Left hindlimb (tissue), 1 donor: ENCODE results near the gene NFIB.

Experiments
- DNase-seq: peaks from one replicate; pipeline ENCODE4 v3.0.0-alpha.2; 2018

NFIB gene

DNA sequence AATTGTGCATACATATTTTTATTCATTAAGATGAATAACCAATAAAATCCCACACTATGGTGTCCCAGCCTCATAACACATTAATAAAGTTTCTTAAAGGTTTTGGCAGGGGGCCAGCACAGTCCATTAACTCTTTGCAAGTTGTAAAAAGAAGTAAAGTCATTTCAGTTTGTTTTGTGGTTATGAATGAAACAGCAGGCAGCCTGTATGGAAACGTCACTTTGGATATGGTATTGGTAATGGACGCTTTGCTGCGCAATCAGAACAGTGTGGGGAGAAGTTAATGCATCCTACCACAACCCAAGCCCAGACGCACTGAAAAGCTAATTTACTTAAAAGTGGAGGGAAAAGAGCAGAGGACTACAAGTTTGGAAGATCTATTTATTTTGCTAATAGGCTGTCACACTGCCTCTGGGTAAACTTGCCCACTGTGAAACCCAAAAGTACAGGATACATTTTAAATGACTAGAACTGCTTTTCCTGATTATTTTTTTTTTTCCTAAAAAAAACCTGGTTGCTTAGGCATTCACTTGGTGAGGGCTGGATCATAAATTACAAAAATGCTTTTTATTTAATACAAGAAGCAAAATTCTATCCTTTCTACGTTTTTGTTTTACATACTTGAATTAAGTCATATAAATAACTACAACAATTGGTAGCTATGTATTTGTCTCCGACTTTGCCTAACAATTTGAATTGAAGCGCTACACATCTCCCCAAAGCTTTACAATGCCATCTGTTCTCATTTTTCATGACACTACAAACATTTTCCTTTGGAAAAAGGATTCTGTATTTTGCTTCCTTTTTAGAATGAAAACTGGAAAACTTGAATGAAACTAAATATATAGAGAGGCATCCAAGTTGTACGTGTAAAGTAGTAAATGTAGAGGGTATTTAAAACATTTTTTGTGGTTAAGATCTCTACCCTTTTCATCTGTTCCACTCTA lies 104.3 kb downstream of the NFIB start:
- DNase-seq = no peak

DNA sequence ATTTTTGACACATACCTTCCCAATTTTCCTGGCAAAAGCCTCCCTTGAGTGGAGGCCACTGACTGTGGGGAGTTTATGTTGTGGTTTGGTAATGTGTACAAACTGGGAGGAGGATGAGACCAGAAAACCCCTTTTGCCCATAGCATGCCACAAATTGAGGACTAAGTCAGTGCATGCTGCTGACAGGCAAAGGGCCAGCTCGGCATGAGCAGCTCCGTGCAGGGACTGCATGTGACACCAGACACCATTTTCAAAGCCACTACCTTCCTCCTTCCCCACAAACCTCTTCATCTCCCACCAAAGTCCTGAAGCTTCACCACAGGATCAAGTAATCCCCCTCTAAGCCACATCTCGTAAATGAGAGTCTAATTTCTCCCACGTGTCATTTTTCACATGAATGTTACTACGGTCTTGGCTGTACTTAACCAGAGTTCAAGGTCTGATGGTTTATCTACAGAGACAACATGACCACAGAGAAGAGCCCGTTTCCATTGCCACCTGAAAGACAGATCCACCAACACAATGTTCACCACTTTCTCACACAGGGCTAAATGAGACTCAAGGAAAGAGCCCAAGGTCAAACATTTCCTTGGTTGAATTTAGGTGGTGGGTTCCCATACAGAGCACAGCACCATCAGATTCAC lies 106.5 kb downstream of the NFIB start:
- DNase-seq = no peak

DNA sequence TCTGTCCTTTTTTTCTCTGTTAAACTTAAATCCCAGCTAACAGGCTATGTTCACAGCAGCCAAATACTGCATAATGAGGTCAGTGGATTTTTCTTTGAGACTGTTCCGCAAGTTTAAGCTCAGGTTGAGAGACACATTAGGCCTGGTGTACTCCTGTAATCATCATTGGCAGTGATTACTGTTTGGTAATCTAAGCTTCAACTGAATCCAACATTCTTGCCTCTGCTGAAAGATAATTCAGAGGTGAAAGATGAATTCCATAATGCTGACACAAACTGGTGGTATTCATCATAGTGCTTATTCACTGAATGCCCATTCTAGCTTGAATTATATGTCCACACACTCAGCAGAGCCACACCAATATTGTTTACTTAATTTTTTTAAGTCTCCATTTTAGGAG lies 108.5 kb downstream of the NFIB start:
- DNase-seq = no peak

DNA sequence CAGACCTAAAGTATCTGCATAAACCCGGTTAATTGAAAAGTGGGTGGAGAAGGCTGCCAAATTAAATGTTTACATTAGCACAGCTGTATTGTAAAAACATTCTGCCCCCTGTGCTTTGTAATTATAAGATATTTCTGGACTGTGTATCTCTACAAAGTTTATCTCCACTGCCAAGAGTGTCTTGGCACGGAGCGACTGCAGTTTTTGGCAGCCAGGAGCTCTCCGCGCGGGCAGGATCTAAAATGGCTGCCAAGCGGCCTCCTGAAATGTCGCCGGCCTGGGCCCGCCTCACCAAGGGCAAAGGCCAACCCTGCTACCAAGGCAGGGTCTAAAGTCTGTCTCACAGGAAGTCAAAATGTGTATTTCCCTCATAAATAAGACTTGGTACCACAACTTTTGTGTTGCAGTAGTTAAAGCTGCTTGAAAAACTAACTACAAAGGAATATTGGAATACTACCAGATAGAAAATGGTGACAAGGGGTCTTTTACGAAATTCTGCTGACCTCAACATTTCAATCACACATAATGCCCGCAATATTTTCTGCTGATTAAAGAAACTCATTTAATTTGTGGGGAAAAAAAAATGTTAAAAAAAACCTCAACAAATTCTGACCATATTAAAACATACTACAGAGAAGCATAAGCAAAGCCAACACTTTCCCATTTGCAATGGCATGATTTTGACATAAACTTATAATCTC lies 110.4 kb downstream of the NFIB start:
- DNase-seq = peak; percentile 70

DNA sequence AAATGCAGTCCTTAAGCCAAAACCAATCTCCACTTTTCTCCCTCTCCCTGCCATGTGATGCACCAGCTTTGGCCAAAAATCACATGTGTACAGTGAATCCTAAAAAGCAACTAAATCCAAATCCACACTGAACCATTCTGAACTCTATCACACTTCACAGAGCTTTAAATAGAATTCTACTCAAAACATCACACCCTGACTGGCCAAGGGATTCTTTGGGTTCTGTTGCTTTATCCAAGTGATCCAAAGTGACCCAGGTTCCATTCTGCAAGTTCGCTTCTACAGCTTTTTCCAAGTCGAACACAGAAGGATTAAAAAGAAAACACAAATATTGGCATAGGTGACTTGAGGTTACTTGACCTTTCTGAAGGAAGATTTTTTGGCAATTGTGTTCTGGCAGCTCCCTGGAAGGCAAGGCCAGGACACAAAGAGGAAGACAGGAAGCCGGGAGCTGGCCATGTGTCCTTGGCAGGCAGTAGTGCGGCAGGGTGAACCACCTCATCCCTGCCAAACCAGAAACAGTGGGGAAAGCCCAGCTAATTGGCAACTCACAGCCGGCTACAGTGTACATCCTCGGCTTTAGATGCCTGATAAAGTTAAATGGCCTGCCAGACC lies 115.0 kb downstream of the NFIB start:
- peak; percentile 82 for DNase-seq

DNA sequence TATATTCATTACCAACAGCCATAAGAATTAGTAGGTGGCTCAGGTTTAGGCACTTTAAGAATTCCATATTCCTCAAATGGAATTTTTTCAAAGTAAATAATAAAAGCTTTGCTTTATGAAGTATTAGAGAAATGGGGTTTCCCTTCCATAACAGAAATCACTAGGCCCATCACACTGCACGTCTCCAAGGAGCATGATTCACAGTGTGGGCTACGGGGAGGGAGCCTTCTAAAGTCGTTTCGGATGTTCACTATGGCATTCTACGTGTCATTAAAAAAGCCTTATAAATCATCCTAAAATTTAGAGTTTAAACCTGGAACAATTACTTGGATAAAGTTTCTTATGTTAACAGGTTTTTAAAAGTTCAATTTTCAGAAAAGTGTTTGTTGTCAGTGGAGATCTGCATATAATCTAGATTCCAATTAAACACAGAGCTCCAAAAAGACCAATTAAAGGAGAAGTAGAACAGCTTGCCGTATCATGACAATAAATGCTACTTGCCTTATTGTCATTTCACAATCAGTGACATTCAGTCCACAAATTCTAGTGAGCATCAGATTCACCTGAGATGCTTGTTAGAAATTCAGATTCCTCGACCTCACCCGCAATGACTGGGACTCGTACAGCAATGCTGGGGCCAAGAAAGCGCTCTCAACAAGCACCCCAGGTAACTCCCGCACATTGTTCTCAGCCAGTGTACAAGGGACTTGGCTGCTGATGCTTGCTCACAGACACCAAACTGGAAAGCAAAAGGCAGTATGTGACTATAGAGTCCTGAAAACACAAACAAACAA lies 115.7 kb downstream of the NFIB start:
- DNase-seq = no peak

DNA sequence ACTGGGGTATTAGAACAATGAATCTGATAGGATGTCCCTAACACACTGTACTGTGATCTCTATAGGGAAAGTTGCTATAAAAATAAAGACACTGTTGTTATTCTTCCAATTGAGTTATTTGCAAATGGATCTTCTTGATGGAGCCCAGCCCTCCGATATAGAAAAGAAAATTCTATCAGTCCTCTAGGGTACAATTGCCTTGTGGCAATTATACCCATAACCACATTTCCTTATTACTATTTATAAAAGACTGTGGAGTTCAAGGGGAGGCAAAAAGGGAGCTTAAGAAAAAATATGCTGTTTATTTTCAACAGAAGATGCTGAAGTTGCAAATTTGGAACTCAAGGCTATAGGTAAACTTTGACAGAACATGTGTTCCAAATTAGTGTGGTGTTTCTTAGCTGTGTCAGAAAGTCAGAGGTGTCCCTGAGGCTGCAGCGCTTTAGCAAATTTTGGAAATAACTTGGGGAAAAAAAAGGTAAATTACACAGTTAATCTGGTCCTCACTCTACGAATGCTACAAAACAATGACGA lies 116.5 kb downstream of the NFIB start:
- no peak for DNase-seq

DNA sequence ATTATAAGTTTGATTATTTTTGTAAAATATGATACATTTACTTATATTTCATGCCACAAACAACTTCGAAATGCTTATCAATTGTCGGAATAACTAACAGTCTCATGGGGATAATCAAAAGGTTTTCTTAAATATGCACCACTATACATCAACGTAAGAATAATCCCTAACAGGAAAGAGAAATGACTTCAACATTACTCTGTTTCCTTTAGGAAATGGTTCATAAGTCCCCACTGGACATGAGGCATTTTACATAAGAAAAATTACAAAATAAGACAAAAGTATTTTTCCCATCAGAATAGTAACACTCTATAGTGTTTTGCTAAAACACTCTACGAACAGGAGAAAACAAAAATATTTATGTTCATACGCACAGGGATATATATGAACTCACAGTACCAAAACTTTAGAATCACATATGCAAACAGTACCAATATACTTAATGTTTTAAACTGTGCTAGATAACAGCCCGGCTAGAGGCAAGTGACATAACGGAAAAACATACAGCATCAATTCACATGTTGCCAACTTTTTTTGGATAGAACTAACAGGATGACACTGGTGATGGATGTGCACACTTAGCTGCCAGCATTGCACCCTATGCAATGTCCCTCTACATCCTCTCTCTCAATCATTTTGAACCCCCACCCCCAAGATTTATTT lies 120.5 kb downstream of the NFIB start:
- no peak for DNase-seq

DNA sequence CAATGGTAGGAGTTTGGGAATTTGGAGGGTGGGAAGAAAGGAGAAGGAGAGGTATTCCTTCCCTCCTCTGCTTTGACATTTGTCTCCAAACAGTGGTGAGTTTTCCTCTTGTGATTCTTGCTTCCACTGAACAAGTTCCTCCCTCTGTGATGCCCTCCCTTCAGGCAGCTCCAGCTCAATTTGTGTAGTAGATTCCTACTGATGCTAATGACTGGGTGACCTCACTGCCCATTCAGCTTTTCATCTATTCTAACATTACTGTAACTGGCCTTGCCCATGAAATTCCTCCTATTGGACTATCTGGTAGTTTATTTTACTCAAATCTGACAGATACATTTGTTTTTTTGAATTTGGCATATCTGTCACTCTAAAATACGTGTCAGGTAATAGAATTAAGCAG lies 121.4 kb downstream of the NFIB start:
- no peak for DNase-seq

DNA sequence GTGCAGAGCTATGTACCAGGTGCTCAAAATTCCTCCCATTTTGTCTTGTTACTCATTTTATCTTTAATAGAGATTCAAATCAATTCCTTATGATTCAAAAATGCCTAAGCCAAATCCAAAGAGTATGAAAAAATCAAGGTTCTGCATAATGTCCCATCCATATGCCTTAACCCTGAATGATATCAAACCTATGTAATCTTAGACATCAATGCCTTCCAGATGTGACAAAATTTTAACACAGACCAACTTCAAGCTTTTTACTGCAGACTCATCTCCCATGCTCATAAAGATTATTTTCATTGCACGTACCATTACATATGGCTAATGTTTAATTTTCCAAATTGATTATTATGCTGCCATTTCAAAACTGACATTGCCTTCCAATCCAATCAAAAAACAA lies 122.4 kb downstream of the NFIB start:
- DNase-seq = no peak

DNA sequence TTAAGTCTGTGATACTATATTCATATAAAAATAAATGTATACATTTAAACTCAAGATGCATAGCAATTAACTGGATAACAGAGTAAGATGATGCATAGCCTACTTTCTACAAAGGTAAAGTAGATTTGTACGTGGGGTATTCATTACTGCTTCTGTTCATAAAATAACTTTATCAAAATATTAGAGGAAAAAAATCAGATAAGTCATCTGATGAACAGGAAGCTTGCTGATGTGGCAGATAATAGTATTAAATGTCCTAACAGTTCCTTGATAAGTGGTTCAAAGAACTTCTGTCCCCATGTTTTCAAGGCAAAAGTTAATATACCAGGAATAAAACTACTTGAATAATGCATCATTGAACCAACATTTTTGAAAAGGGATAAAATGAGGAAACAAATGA lies 123.7 kb downstream of the NFIB start:
- DNase-seq = no peak

DNA sequence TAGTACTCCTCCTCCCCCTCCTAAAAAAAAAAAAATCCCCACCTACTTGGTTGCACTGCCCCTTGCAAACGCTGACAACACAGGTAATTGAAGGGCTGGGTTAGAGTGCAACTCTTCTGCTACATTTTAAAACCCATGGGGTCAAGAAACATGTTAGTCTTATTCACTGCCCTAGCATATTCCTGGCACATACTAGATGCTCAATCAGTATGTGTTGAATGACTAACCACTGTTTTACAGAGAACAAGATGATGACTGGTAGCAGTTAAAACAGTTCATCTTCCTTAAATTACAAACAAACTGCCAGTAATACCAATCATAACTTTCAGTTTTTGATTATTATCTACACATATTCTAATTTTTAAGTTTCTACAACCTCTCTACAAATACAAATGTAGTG lies 124.4 kb downstream of the NFIB start:
- no peak for DNase-seq

DNA sequence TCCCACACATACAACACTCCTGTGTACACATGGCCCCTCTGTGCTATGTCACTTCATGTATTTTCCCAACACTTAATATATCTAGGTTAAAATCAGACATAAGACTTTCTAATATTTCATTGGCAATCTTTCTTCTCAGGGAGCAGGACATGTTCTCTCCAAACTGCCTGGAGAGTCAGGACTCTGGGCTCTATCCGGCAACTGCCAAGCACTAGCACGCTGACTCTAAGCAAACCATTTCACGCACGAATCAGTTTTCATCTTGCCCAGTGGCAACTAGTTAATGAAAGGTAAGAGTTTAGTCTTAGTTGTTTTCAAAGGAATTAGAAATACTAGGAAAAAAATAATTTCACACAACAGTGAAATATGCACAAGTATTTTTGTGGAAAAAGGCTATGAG lies 124.8 kb downstream of the NFIB start:
- DNase-seq = no peak

DNA sequence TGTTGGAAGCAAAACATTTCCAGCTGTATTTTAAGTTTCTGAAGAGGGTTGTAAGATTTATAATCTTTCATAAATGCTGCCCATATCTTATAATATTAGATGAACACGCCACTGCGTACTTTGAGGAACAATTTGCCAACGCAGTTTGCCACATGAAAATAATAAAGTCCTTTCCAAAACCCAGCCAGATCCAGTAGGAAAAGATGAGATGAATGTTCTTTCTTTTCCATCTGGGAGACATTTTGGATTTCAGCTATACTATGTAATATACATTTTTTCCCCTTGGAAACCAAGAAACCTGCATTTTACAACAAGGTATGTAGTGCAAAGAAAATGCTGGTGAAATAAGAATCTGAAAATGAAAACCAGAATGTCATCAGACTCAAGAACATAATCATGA lies 125.4 kb downstream of the NFIB start:
- no peak for DNase-seq

DNA sequence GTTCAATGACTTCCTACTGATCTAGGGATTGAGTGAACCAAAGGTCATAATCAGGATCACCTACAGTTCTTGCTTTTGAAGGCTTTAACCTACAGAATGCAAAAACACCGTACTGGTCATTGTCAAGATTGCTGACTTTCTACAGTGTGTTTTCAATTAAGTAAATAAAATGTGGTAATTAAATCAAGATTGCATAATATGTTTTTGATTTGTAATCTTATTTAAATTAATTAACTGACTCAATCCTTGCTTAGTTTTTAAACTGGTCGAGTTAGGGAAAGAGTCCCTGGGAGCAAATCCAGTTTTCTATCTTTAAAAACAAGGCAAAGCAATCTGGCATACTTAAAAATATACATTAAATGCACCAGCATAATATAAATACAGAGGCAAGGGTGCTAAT lies 125.9 kb downstream of the NFIB start:
- no peak for DNase-seq

DNA sequence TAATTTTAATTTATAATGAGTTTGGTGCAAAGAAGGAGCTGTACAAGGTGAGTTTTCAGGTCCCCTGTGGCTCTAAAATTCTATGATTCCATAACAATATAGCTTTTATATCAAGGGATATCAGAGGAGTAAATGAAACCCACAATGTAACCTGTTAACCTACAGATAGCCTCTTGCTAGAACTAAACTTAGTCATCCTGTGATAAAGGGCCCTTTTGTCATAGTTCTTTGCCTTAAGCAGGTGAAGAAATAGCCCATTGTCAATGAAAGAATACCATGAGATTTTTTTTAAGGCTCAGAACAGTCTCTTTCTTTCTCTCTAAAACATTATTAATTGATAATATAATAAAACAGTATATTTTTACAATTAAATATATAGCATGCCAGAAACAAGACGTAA lies 127.8 kb downstream of the NFIB start:
- DNase-seq = no peak

DNA sequence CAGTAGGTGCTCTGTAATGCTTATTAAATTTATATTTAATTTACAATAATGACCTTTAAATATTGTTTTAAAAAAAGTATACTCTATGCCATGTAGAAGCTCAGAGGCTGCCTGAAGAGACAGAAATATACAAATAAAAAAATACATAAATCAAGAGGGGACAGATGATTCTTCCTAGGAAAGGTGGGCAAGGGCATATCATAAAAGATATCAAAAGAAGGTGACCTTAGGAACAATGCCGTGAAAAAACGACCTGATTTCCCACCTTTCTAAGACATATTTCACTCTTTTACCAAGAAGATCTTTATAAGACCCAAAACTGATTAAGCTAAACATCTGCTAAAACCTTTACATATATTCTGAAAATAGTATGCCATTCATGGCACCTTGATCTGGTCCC lies 128.9 kb downstream of the NFIB start:
- no peak for DNase-seq

DNA sequence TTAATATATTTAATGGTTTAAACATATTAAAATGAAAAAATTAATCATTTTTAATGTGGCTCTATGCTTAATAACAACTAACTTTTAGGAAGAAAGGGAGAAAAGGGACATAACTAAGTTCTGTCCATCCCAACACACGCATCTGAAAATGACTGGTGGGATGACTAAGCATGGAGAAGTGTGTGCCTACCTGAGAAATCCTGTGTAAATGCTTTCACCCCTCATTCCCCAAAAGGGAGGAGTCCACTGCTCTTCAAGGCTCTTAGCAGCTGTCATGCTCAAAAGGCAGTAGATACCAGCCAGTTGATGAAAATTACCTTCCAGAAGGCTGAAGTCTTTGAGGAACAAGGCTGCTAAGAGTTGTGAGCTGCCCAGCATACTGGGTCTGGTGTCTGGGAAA lies 130.9 kb downstream of the NFIB start:
- no peak for DNase-seq

DNA sequence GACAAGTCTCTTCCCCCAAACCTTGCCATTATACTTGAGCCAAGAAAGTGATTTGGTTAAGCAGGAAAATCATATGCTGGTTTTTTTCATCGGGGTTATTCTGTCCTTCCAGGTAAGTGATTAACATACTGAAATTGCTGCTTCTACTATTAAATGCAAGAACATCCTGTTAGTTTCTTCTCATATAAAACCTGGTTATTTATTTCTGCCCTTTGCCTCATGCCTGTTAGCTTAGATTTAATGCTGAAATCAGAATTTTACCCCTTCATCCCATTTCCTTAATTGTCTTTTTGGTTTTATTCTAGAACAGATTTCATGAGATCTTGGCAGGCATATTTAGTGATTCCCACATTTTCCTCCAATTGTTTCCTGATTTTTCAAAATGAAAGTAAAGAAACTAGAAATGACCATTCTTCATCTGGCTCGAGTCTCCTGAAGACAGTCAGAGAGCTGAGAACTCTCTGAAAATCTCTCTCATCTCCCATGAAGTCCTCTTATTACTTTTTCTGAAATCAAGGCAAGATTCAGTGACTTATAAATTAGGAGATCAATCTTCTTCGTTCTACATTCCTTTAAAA lies 132.9 kb downstream of the NFIB start:
- DNase-seq = no peak

DNA sequence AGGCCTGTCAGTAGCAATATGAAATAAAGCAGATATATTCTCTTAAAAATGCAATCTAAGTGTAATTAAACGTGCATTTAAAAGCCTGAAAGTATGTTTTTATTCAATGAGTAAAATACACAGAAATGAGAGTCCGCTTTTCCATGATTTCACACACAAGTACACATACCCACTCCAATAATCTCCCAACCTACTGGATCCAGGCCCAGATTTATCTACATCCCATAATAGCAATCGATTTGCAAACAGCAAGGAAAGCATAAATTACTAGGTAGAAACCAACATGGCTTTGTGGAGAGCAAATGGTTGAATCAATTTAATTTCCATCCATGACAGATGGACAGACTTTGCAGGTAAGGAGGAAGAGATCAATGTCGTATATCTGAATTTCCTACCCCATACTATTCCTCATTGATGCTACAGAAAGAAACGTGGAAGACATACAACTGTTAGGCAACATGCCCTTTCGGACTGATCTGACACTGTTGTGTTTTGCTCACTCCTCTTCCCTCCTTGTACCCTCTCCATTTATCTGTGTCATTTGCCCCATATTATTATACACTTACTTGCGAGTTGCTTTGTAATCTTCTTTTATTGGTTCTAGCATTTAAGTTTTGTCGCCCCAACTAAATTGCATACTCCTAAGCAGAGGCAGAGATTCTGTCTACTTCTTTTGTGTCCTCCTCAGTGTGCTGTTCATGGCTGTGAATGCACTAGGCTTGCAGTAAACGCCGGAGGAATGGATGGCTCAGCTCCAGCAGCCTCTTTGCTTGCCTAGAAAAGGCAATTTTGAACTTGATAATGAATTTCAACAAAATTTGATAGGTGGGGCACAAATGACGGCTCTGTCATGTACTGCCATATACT lies 133.6 kb downstream of the NFIB start:
- DNase-seq = no peak
